K562 (cell line): ENCODE data around the gene LCMT2. TPM values are rescaled to one million over a fixed set of nuclear protein-coding genes. Genes with fewer than 3 reads are reported as not detected.

Experiments used
- CTBP1 ChIP-seq: fragments of 450-650 bp; IDR thresholded peaks from 2 replicates; pipeline ENCODE4 v1.6.1; 2016; ENCODE audit warnings: borderline replicate concordance
- E2F5 ChIP-seq: sonication (generic); formaldehyde crosslinking; IDR thresholded peaks from 2 replicates; pipeline ENCODE4 v1.8.0; 2022; ENCODE audit warnings: mild to moderate bottlenecking, missing genetic modification reagents
- E4F1 ChIP-seq: fragments of 250-450 bp; sonication (Bioruptor Pico); IDR thresholded peaks from 2 replicates; pipeline ENCODE4 v1.5.0; 2021; ENCODE audit warnings: mild to moderate bottlenecking, borderline replicate concordance
- ERF ChIP-seq: fragments of 450-650 bp; formaldehyde crosslinking; IDR thresholded peaks from 2 replicates; pipeline ENCODE4 v1.4.0; 2020; ENCODE audit warnings: mild to moderate bottlenecking, mixed read lengths
- FOS ChIP-seq: IDR thresholded peaks from 3 replicates; pipeline ENCODE4 v1.6.1; 2011; ENCODE audit not compliant: insufficient read length; ENCODE audit errors: extremely low read depth
- KDM5B ChIP-seq: fragments of 200-600 bp; sonication (generic); IDR thresholded peaks from 2 replicates; pipeline ENCODE4 v1.6.1; 2012; ENCODE audit warnings: low read depth, mild to moderate bottlenecking, moderate library complexity, low read length, control low read depth, inconsistent platforms; ENCODE audit not compliant: insufficient replicate concordance
- LARP7 ChIP-seq: fragments of 450-650 bp; IDR thresholded peaks from 2 replicates; pipeline ENCODE4 v1.6.1; 2016
- NCOR1 ChIP-seq: fragments of 450-650 bp; IDR thresholded peaks from 2 replicates; pipeline ENCODE4 v1.6.1; 2016; ENCODE audit warnings: mild to moderate bottlenecking, moderate library complexity
- POLR3A ChIP-seq: IDR thresholded peaks from 2 replicates; pipeline ENCODE4 v1.6.1; 2011; ENCODE audit warnings: borderline replicate concordance, mild to moderate bottlenecking, moderate library complexity; ENCODE audit not compliant: insufficient read length, insufficient read depth; ENCODE audit errors: extremely low read depth
- RUNX1 ChIP-seq: sonication (generic); IDR thresholded peaks from 2 replicates; pipeline ENCODE4 v1.6.1; 2016; ENCODE audit warnings: antibody characterized with exemption, low read depth
- SRSF7 ChIP-seq: fragments of 200-400 bp; formaldehyde crosslinking; optimal IDR thresholded peaks from 2 replicates; pipeline ENCODE3; 2017; ENCODE audit warnings: mild to moderate bottlenecking, low read depth, low read length
- TEAD4 ChIP-seq, 2 experiments: sonication (generic) in 1 of 2; formaldehyde crosslinking in 1 of 2; IDR thresholded peaks; 2 replicates each; pipeline versions ENCODE4 v1.6.1 to v1.8.0; 2012 to 2022; ENCODE audit warnings: borderline replicate concordance in 1 of 2, inconsistent platforms in 1 of 2, low read length in 1 of 2, mild to moderate bottlenecking in 1 of 2, missing genetic modification reagents in 1 of 2
- ZBTB7A ChIP-seq: IDR thresholded peaks from 2 replicates; pipeline ENCODE4 v1.6.1; 2011; ENCODE audit warnings: low read depth, mild to moderate bottlenecking, low read length, moderate library complexity, borderline replicate concordance; ENCODE audit not compliant: control insufficient read depth
- ZNF197 ChIP-seq: fragments of 200-800 bp; sonication (Bioruptor generic); IDR thresholded peaks from 2 replicates; pipeline ENCODE4 v1.6.1; 2016; ENCODE audit warnings: low read depth, missing genetic modification characterization, missing compliant biosample characterization
- ZNF408 ChIP-seq: fragments of 250-450 bp; sonication (Bioruptor Pico); IDR thresholded peaks from 2 replicates; pipeline ENCODE4 v1.4.0; 2020; ENCODE audit warnings: low read depth, mild to moderate bottlenecking, moderate library complexity
- ZNF586 ChIP-seq: fragments of 450-650 bp; formaldehyde crosslinking; conservative IDR thresholded peaks from 2 replicates; pipeline ENCODE4 v1.4.0; 2020; ENCODE audit warnings: mild to moderate bottlenecking, moderate library complexity
- ZNF766 ChIP-seq: fragments of 200-800 bp; sonication (Bioruptor generic); conservative IDR thresholded peaks from 2 replicates; pipeline ENCODE4 v1.6.1; 2016; ENCODE audit warnings: missing genetic modification characterization, missing compliant biosample characterization
- polyA plus RNA-seq, 8 experiments: library from polyadenylated mRNA; depleted of rRNA in 4 of 8; stranded (reverse) in 5 of 8; unstranded in 3 of 8; fragments of >200 nt; fragmentation: Nextera tagmentation in 2 of 8; fragmentation: Illumina TruSeq in 1 of 8; extraction: Ambion mirVana in 2 of 8; extraction: Trizol in 1 of 8; gene quantifications; 2 replicates each; pipeline versions ENCODE4 v1.2.1 to v1.2.3, GENCODE V29; 2011 to 2014; ENCODE audit warnings: inconsistent platforms in 1 of 8, missing spikeins in 1 of 8
- total RNA-seq, 7 experiments: library from RNA; depleted of rRNA in 6 of 7; stranded (reverse); fragments of >200 nt in 6 of 7; fragmentation: Illumina TruSeq in 2 of 7; extraction: Trizol in 2 of 7; gene quantifications; 2 replicates each; pipeline versions ENCODE4 v1.2.1 to v1.2.3, GENCODE V29; 2011 to 2021; ENCODE audit warnings: low replicate concordance in 1 of 7

Gene LCMT2
- total and polyA plus RNA-seq, 9 of the 15 experiments (the other 6 are each of a cell fraction or from before 2014, with no cell fraction given) = 2.5 to 22.3 (median 15.2) TPM

GRCh38 chr15:43370975-43371974 is 40.9 kb upstream of the LCMT2 start, which contains the start of the genes TUBGCP4 and ZSCAN29 (continued):
- TF ChIP-seq POLR3A = no peak
- 0 out of 2 replicates have a peak, but pooled peaks have one; percentile 19 for TF ChIP-seq RUNX1
- TF ChIP-seq CTBP1 = peak; percentile 83; the same call in 1 of the 2 replicates
- TF ChIP-seq ERF (CRISPR knock-in tag) = no peak
- TF ChIP-seq SRSF7 = no peak
- peak; percentile 40; the same call in 1 of the 2 replicates for TF ChIP-seq TEAD4 (IDR thresholded peaks at IDR 0.05; ENCODE audit: low read length)
- no peak for TF ChIP-seq TEAD4 (CRISPR knock-in tag; IDR thresholded peaks at IDR 0.05; ENCODE audit: borderline replicate concordance)
- peak; percentile 73; the same call in 1 of the 2 replicates for TF ChIP-seq ZBTB7A
- no peak for TF ChIP-seq ZNF586
- TF ChIP-seq NCOR1 = no peak
- no peak for TF ChIP-seq ZNF766 (CRISPR knock-in tag)
- TF ChIP-seq ZNF408 (CRISPR knock-in tag) = no peak
- no peak for TF ChIP-seq ZNF197 (CRISPR knock-in tag)
- TF ChIP-seq KDM5B = peak; percentile 44
- no peak for TF ChIP-seq FOS
- peak; percentile 16; the same call in 1 of the 2 replicates for TF ChIP-seq LARP7
- no peak for TF ChIP-seq E4F1 (CRISPR knock-in tag)
- TF ChIP-seq E2F5 (CRISPR knock-in tag) = no peak
